HCT116 (cell line): ENCODE results near the gene TOP3B. TPM values are rescaled to one million over a fixed set of nuclear protein-coding genes. Genes with fewer than 3 reads are reported as not detected.

Source experiments
- ATAC-seq: fragments of 200-7000 bp; cut with Tn5 transposase; 2 replicates; pipeline ENCODE4 v1.9.1; 2020; ENCODE audit warnings: mild to moderate bottlenecking, moderate library complexity
- BruUV-seq: library from RNA; stranded (reverse); fragments of 400-500 nt; replicated peaks from 2 replicates; lab custom pipeline; 2021; lab: Mats Ljungman, UMichigan
- CTCF ChIA-PET: fragments of 300-600 bp; sonication (Branson Sonifier 250); formaldehyde crosslinking; loops from one replicate; lab custom pipeline; 2021; ENCODE audit warnings: antibody characterized with exemption; lab: Charles Lee
- POLR2A ChIA-PET: fragments of 300-600, 350-600 bp; sonication (Branson Sonifier 250); formaldehyde crosslinking; loops from one replicate; lab custom pipeline; 2021; ENCODE audit warnings: antibody characterized with exemption; lab: Charles Lee
- RAD21 ChIA-PET, 2 experiments: fragments of 300-600 bp; sonication (Branson Sonifier 250); formaldehyde crosslinking; loops; one replicate each; lab custom pipeline; 2023; ENCODE audit warnings: low total read pairs in 2 of 2; ENCODE audit not compliant: uncharacterized antibody in 2 of 2, unreplicated experiment in 2 of 2, low non-redundant PET in 1 of 2; lab: Charles Lee
- DNase-seq: peaks from one replicate; pipeline ENCODE4 v3.0.0-alpha.2; 2010; ENCODE audit warnings: low read depth, low spot score
- H2AFZ ChIP-seq: fragments of 200-600 bp; shearing (Covaris generic), sonication (generic); 2 replicates; pipeline ENCODE4 v1.6.1; 2017; ENCODE audit warnings: low read depth, mixed run types, mixed read lengths, antibody characterized with exemption, low read length; ENCODE audit not compliant: poor library complexity, severe bottlenecking
- H3K27ac ChIP-seq: 2 replicates; pipeline ENCODE4 v1.5.1; 2012; ENCODE audit warnings: low read depth, low read length
- H3K27me3 ChIP-seq: fragments of 200-600 bp; sonication (generic); 2 replicates; pipeline ENCODE4 v1.6.1; 2016; ENCODE audit warnings: mixed run types, low read length, mixed read lengths; ENCODE audit not compliant: insufficient read depth
- H3K36me3 ChIP-seq, 2 experiments: fragments of 200-500 bp in 1 of 2; fragments of 200-600 bp in 1 of 2; sonication (Bioruptor generic) in 1 of 2; sonication (generic) in 1 of 2; 2 replicates each; pipeline versions ENCODE4 v1.5.1 to v1.6.1; 2014 to 2016; ENCODE audit warnings: low read length in 2 of 2, inconsistent platforms in 1 of 2, mixed read lengths in 1 of 2, mixed run types in 1 of 2; ENCODE audit not compliant: insufficient read depth in 2 of 2, control insufficient read depth in 1 of 2
- H3K4me1 ChIP-seq, 2 experiments: fragments of 200-600 bp in 1 of 2; sonication (generic) in 1 of 2; 2 replicates each; pipeline versions ENCODE4 v1.5.1 to v1.6.1; 2012 to 2017; ENCODE audit warnings: low read length in 2 of 2, inconsistent platforms in 1 of 2, mild to moderate bottlenecking in 1 of 2, mixed read lengths in 1 of 2, mixed run types in 1 of 2, moderate library complexity in 1 of 2; ENCODE audit not compliant: insufficient read depth in 2 of 2, control insufficient read depth in 1 of 2
- H3K4me2 ChIP-seq: fragments of 200-600 bp; sonication (generic); 2 replicates; pipeline ENCODE4 v1.6.1; 2017; ENCODE audit warnings: mixed run types, low read length, mixed read lengths
- H3K4me3 ChIP-seq, 2 experiments: fragments of 200-600 bp in 1 of 2; sonication (generic) in 1 of 2; replicated peaks in 1 of 2; 2 replicates each; pipeline ENCODE4 v1.5.1; 2011 to 2016; ENCODE audit warnings: low read length in 2 of 2, control low read depth in 1 of 2, low read depth in 1 of 2, mild to moderate bottlenecking in 1 of 2, mixed read lengths in 1 of 2, mixed run types in 1 of 2
- H3K79me2 ChIP-seq: fragments of 200-600 bp; sonication (generic); 2 replicates; pipeline ENCODE4 v1.6.1; 2017; ENCODE audit warnings: mild to moderate bottlenecking, mixed run types, low read length, moderate library complexity, mixed read lengths; ENCODE audit not compliant: insufficient read depth
- H3K9ac ChIP-seq: fragments of 200-600 bp; sonication (generic); 2 replicates; pipeline ENCODE4 v1.6.1; 2016; ENCODE audit warnings: low read length, mixed read lengths
- H3K9me2 ChIP-seq: fragments of 200-600 bp; sonication (generic), shearing (Covaris generic); 2 replicates; pipeline ENCODE4 v1.6.1; 2017; ENCODE audit warnings: mixed run types, mild to moderate bottlenecking, moderate library complexity; ENCODE audit not compliant: insufficient read depth
- H3K9me3 ChIP-seq, 2 experiments: fragments of 200-500 bp in 1 of 2; fragments of 200-600 bp in 1 of 2; sonication (Bioruptor generic) in 1 of 2; sonication (generic) in 1 of 2; 2 replicates each; pipeline ENCODE4 v1.6.1; 2014 to 2017; ENCODE audit warnings: low read length in 2 of 2, mixed read lengths in 2 of 2, inconsistent platforms in 1 of 2, low read depth in 1 of 2, mild to moderate bottlenecking in 1 of 2, mixed run types in 1 of 2, moderate library complexity in 1 of 2; ENCODE audit not compliant: control insufficient read depth in 1 of 2, insufficient read depth in 1 of 2
- H4K20me1 ChIP-seq: fragments of 200-600 bp; sonication (generic), shearing (Covaris generic); 2 replicates; pipeline ENCODE4 v1.6.1; 2017; ENCODE audit warnings: mixed run types, mild to moderate bottlenecking, moderate library complexity; ENCODE audit not compliant: insufficient read depth
- CEBPB ChIP-seq: IDR thresholded peaks from 2 replicates; pipeline ENCODE4 v1.6.1; 2012; ENCODE audit warnings: low read depth
- POLR2A ChIP-seq: IDR thresholded peaks from 2 replicates; pipeline ENCODE4 v1.7.0; 2011; ENCODE audit warnings: borderline replicate concordance; ENCODE audit not compliant: insufficient read depth, insufficient read length; ENCODE audit errors: extremely low read depth
- RAD21 ChIP-seq: IDR thresholded peaks from 2 replicates; pipeline ENCODE4 v1.6.1; 2012; ENCODE audit warnings: low read depth, mild to moderate bottlenecking
- ZFX ChIP-seq: fragments of 450-650 bp; IDR thresholded peaks from 2 replicates; pipeline ENCODE4 v1.6.1; 2017
- intact Hi-C: fragments of 100-400 bp; cut with micrococcal nuclease; formaldehyde crosslinking; loops from 2 replicates; pipeline ENCODE4 v1.10.0; 2022
- total RNA-seq: library from RNA; stranded (reverse); gene quantifications from one replicate; pipeline ENCODE4 v1.2.1, GENCODE V29; 2021; ENCODE audit not compliant: unreplicated experiment
- TF ChIP-seq, protein P1 (sequence below): IDR thresholded peaks from 2 replicates; pipeline ENCODE4 v1.6.1; 2011; ENCODE audit warnings: mild to moderate bottlenecking, low read length, moderate library complexity; ENCODE audit not compliant: insufficient replicate concordance; ENCODE audit errors: extremely low read depth
- TF ChIP-seq, protein P2 (sequence below): IDR thresholded peaks from 2 replicates; pipeline ENCODE4 v1.6.1; 2012
- TF ChIP-seq, protein P3 (sequence below): IDR thresholded peaks from 2 replicates; pipeline ENCODE4 v1.6.1; 2012
- TF ChIP-seq, protein P4 (sequence below), 3 experiments: fragments of 200-600 bp in 1 of 3; sonication (generic) in 1 of 3; IDR thresholded peaks in 2 of 3; conservative IDR thresholded peaks in 1 of 3; 2 replicates each; pipeline ENCODE4 v1.5.1; 2012 to 2017; ENCODE audit warnings: low read depth in 2 of 3, low read length in 2 of 3, antibody characterized with exemption in 1 of 3, borderline replicate concordance in 1 of 3, control low read depth in 1 of 3, mild to moderate bottlenecking in 1 of 3, mixed read lengths in 1 of 3, mixed run types in 1 of 3, moderate library complexity in 1 of 3; ENCODE audit not compliant: insufficient read depth in 1 of 3

The TOP3B gene
- total RNA-seq, 1 experiment from 2014 or later = 50.1 TPM

DNA sequence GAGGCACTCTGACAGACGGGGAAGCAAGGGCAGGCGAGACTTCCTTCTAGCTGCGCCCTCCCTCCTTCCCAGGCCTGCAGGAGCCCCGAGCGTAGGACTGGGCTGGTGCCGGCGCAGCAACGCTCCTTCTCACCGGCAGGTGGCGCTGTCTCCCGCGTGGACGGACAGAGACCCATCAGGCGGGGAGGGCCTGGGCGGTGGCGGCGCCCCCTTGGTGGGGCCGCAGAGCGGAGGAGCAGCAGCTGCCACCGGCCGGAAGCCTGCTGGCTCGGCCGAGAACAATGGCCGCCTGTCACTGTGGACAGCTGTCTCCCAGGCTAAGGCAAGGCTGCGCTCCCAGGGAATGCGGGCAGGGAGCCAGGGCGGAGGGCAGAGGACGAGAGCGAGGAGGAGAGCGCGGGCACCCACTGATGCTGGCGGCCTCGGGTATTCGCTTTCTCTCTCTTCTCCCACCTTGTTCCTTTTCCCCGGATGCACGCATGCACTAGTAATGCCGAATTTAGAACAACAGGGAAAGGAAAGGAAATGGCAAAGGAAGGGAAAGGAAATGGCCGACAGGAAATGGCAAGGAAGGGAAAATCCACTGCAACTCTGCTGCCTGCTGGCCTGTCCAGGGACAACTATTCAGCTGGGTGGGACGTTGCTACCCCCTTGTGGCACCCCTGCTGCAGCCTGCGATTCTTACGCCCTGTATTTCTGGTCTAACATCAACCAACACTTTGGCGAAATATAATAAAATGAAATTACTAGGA is 44.3 kb downstream of the TOP3B start:
- TF ChIP-seq, protein P1, sequence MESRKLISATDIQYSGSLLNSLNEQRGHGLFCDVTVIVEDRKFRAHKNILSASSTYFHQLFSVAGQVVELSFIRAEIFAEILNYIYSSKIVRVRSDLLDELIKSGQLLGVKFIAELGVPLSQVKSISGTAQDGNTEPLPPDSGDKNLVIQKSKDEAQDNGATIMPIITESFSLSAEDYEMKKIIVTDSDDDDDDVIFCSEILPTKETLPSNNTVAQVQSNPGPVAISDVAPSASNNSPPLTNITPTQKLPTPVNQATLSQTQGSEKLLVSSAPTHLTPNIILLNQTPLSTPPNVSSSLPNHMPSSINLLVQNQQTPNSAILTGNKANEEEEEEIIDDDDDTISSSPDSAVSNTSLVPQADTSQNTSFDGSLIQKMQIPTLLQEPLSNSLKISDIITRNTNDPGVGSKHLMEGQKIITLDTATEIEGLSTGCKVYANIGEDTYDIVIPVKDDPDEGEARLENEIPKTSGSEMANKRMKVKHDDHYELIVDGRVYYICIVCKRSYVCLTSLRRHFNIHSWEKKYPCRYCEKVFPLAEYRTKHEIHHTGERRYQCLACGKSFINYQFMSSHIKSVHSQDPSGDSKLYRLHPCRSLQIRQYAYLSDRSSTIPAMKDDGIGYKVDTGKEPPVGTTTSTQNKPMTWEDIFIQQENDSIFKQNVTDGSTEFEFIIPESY = no peak
- TF ChIP-seq, protein P2, sequence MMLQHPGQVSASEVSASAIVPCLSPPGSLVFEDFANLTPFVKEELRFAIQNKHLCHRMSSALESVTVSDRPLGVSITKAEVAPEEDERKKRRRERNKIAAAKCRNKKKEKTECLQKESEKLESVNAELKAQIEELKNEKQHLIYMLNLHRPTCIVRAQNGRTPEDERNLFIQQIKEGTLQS = no peak
- TF ChIP-seq POLR2A (no peak), ZFX (peak; percentile 49; the same call in 1 of the 2 replicates), RAD21 (peak; percentile 81), CEBPB (no peak)
- TF ChIP-seq, protein P3, sequence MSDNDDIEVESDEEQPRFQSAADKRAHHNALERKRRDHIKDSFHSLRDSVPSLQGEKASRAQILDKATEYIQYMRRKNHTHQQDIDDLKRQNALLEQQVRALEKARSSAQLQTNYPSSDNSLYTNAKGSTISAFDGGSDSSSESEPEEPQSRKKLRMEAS = peak; percentile 75
- TF ChIP-seq, protein P4, sequence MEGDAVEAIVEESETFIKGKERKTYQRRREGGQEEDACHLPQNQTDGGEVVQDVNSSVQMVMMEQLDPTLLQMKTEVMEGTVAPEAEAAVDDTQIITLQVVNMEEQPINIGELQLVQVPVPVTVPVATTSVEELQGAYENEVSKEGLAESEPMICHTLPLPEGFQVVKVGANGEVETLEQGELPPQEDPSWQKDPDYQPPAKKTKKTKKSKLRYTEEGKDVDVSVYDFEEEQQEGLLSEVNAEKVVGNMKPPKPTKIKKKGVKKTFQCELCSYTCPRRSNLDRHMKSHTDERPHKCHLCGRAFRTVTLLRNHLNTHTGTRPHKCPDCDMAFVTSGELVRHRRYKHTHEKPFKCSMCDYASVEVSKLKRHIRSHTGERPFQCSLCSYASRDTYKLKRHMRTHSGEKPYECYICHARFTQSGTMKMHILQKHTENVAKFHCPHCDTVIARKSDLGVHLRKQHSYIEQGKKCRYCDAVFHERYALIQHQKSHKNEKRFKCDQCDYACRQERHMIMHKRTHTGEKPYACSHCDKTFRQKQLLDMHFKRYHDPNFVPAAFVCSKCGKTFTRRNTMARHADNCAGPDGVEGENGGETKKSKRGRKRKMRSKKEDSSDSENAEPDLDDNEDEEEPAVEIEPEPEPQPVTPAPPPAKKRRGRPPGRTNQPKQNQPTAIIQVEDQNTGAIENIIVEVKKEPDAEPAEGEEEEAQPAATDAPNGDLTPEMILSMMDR (IDR thresholded peaks at IDR 0.05 in 2 of 3, conservative IDR thresholded peaks at IDR 0.05 in 1 of 3; ENCODE audit: borderline replicate concordance in 1 of 3, insufficient read depth in 1 of 3, low read depth in 2 of 3, low read length in 2 of 3) = peak; percentile 93 to 98 (median 94)
- ChIA-PET RAD21 (interaction anchor here in 1 of 2 experiments (0.7 to 1.6 kb wide), 3 partner anchors 15 to 956 kb away, joined by 3 to 5 read pairs (median 4); partner anchors contain the start of gene PPM1F), POLR2A (no interaction called here), CTCF (interaction anchor here (0.5 to 1.8 kb wide), 15 partner anchors 8 to 363 kb away, joined by 3 to 19 read pairs (median 4); partner anchors contain the start of genes PPM1F and TOP3B)
- peaks cover 25 to 44% of the 10 kb centered on the region in 2 experiments for H3K4me1 ChIP-seq
- H4K20me1 ChIP-seq = no peaks in the 10 kb centered on the region
- H3K4me3 ChIP-seq = peak overlapping the region; percentile 52 to 58
- peaks cover 8% of the 10 kb centered on the region; the same call in 1 of the 2 replicates for H3K79me2 ChIP-seq
- H3K36me3 ChIP-seq = peaks cover 0 to 27% of the 10 kb centered on the region in 2 experiments; a peak in 3 of 4 replicates
- ATAC-seq = peak; percentile 91
- no TSS peak for BruUV-seq
- H2AFZ ChIP-seq = no peak overlapping the region
- peak overlapping the region; percentile 83 for H3K4me2 ChIP-seq
- H3K27me3 ChIP-seq = no peaks in the 10 kb centered on the region
- H3K27ac ChIP-seq = peak overlapping the region; percentile 91
- DNase-seq = peak; percentile 69
- no peaks in the 10 kb centered on the region for H3K9me2 ChIP-seq
- no peaks in the 10 kb centered on the region for H3K9me3 ChIP-seq
- intact Hi-C loops = loop anchor here (2.0 kb wide), 1 partner anchor 225 kb away; no protein-coding TSS in a partner anchor
- H3K9ac ChIP-seq = peak overlapping the region; percentile 65
